Tibial artery (tissue), 4 donors: ENCODE results near the gene TMEM185A.

ENCODE experiments used
- DNase-seq, 2 donors: peaks; one replicate each; pipeline ENCODE4 v3.0.0-alpha.2; 2019
- H3K27ac ChIP-seq, 2 donors: fragments of 200-600 bp; sonication (generic) in 1 of 2; 1 replicate in 1 of 2; 2 replicates in 1 of 2; pipeline ENCODE4 v1.5.1; 2018 to 2019; ENCODE audit warnings: mild to moderate bottlenecking in 1 of 2
- H3K27me3 ChIP-seq, 2 donors: fragments of 200-600 bp; sonication (generic) in 1 of 2; one replicate each; pipeline versions ENCODE4 v1.5.1 to v1.6.0; 2016 to 2019
- H3K36me3 ChIP-seq, 3 donors: fragments of 200-600 bp; sonication (generic) in 2 of 3; one replicate each; pipeline ENCODE4 v1.5.1; 2016 to 2019; ENCODE audit warnings: mild to moderate bottlenecking in 2 of 3
- H3K4me1 ChIP-seq, 4 donors: fragments of 200-600 bp; sonication (generic) in 2 of 4; 1 replicate in 3 of 4; 2 replicates in 1 of 4; pipeline ENCODE4 v1.5.1; 2016 to 2019
- H3K4me3 ChIP-seq, 2 donors: fragments of 200-600 bp; sonication (generic) in 1 of 2; 1 replicate in 1 of 2; 2 replicates in 1 of 2; pipeline ENCODE4 v1.5.1; 2018 to 2019; ENCODE audit warnings: mild to moderate bottlenecking in 2 of 2
- H3K9me3 ChIP-seq, 3 donors: fragments of 200-600 bp; sonication (generic) in 1 of 3; one replicate each; pipeline ENCODE4 v1.5.1; 2016 to 2019
- CTCF ChIP-seq, 2 experiments: fragments of 200-600 bp in 1 of 2; fragments of 450-650 bp in 1 of 2; IDR thresholded peaks; one replicate each; pipeline ENCODE4 v1.5.1; 2017 to 2019; ENCODE audit warnings: antibody characterized with exemption in 2 of 2, mild to moderate bottlenecking in 1 of 2, moderate library complexity in 1 of 2
- intact Hi-C: fragments of 100-400 bp; cut with DNase I; formaldehyde crosslinking; loops from one replicate; pipeline ENCODE4 v1.15.0; 2023; ENCODE audit warnings: low total_unique reads

TMEM185A gene

GRCh38 chrX:149641835-149642234 lies 10.2 kb upstream of the TMEM185A start:
- no peak overlapping the region for H3K4me3 ChIP-seq
- H3K4me1 ChIP-seq: no peaks in the 10 kb centered on the region
- intact Hi-C loops: no loop called here
- peaks cover 0 to 4% (median 0%) of the 10 kb centered on the region in 3 donors for H3K9me3 ChIP-seq
- TF ChIP-seq CTCF (IDR thresholded peaks at IDR 0.05): no peak
- DNase-seq: no peak
- H3K27ac ChIP-seq: no peak overlapping the region
- no peaks in the 10 kb centered on the region for H3K27me3 ChIP-seq
- no peaks in the 10 kb centered on the region for H3K36me3 ChIP-seq

GRCh38 chrX:149641432-149641831 lies 9.8 kb upstream of the TMEM185A start:
- intact Hi-C loops: no loop called here
- DNase-seq: no peak

GRCh38 chrX:149639568-149639967 lies 8.0 kb upstream of the TMEM185A start:
- H3K4me3 ChIP-seq: no peak overlapping the region
- H3K27ac ChIP-seq: no peak overlapping the region
- no peak for DNase-seq
- intact Hi-C loops: loop anchor here (10.0 kb wide), 1 partner anchor 75 kb away; no protein-coding TSS in a partner anchor
- no peaks in the 10 kb centered on the region for H3K27me3 ChIP-seq
- H3K36me3 ChIP-seq: no peaks in the 10 kb centered on the region
- no peak for TF ChIP-seq CTCF (IDR thresholded peaks at IDR 0.05)
- H3K4me1 ChIP-seq: no peaks in the 10 kb centered on the region
- H3K9me3 ChIP-seq: peaks cover 0 to 4% (median 0%) of the 10 kb centered on the region in 3 donors

More at GRCh38 chrX:149641432-149641831, 9.8 kb upstream of the TMEM185A start:
- Histone ChIP-seq H3K27ac (no peak overlapping the region), H3K4me1 (no peaks in the 10 kb centered on the region), H3K4me3 (no peak overlapping the region), H3K36me3 (no peaks in the 10 kb centered on the region), H3K9me3 (peaks cover 0 to 4% (median 0%) of the 10 kb centered on the region in 3 donors), H3K27me3 (no peaks in the 10 kb centered on the region)
- no peak for TF ChIP-seq CTCF (IDR thresholded peaks at IDR 0.05)

GRCh38 chrX:149638860-149639259 lies 7.3 kb upstream of the TMEM185A start:
- intact Hi-C loops: loop anchor here (10.0 kb wide), 1 partner anchor 74 kb away; no protein-coding TSS in a partner anchor
- no peak for TF ChIP-seq CTCF (IDR thresholded peaks at IDR 0.05)
- no peaks in the 10 kb centered on the region for H3K36me3 ChIP-seq
- H3K27ac ChIP-seq: no peak overlapping the region
- H3K9me3 ChIP-seq: peaks cover 0 to 4% (median 0%) of the 10 kb centered on the region in 3 donors
- H3K27me3 ChIP-seq: no peaks in the 10 kb centered on the region
- H3K4me3 ChIP-seq: no peak overlapping the region
- H3K4me1 ChIP-seq: no peaks in the 10 kb centered on the region
- no peak for DNase-seq

GRCh38 chrX:149633511-149633910 lies 1.9 kb upstream of the TMEM185A start:
- Histone ChIP-seq H3K36me3 (no peaks in the 10 kb centered on the region), H3K27ac (no peak overlapping the region), H3K4me1 (peaks cover 0 to 13% (median 0%) of the 10 kb centered on the region in 4 donors), H3K9me3 (no peaks in the 10 kb centered on the region), H3K4me3 (no peak overlapping the region), H3K27me3 (no peaks in the 10 kb centered on the region)
- no peak for DNase-seq
- no peak for TF ChIP-seq CTCF (IDR thresholded peaks at IDR 0.05)
- intact Hi-C loops: loop anchor here (10.0 kb wide), 1 partner anchor 69 kb away; no protein-coding TSS in a partner anchor
